HepG2 (cell line): ENCODE measurements around the gene IGDCC3. TPM values are rescaled to one million over a fixed set of nuclear protein-coding genes. Genes with fewer than 3 reads are reported as not detected.
A peak's percentile ranks its signal among the peaks of the same experiment; 100 is the strongest.

ENCODE experiments used
- AGO1 ChIP-seq: fragments of 200-400 bp; formaldehyde crosslinking; IDR thresholded peaks from 2 replicates; pipeline ENCODE4 v1.6.1; 2017; ENCODE audit warnings: mild to moderate bottlenecking, low read depth, low read length, moderate library complexity; ENCODE audit not compliant: poor library complexity, severe bottlenecking
- CENPX ChIP-seq: sonication (generic); formaldehyde crosslinking; IDR thresholded peaks from 2 replicates; pipeline ENCODE4 v1.9.0; 2021; ENCODE audit warnings: mild to moderate bottlenecking, missing genetic modification reagents, moderate library complexity
- HMG20B ChIP-seq: conservative IDR thresholded peaks from 2 replicates; pipeline ENCODE4 v1.6.1; 2016; ENCODE audit warnings: missing genetic modification reagents, missing compliant biosample characterization
- JUND ChIP-seq: sonication (generic); formaldehyde crosslinking; IDR thresholded peaks from 2 replicates; pipeline ENCODE4 v1.8.0; 2022; ENCODE audit warnings: mild to moderate bottlenecking, missing genetic modification reagents
- KDM2A ChIP-seq: sonication (generic); formaldehyde crosslinking; IDR thresholded peaks from 2 replicates; pipeline ENCODE4 v1.4.0; 2020; ENCODE audit warnings: low read depth, missing genetic modification reagents, borderline replicate concordance
- KDM5A ChIP-seq: fragments of 200-600 bp; sonication (generic); IDR thresholded peaks from 2 replicates; pipeline ENCODE4 v1.7.0; 2018; ENCODE audit warnings: antibody characterized with exemption, mild to moderate bottlenecking, low read length, borderline replicate concordance
- RBAK ChIP-seq: sonication (generic); formaldehyde crosslinking; IDR thresholded peaks from 2 replicates; pipeline ENCODE4 v1.5.1; 2020; ENCODE audit warnings: mild to moderate bottlenecking, missing genetic modification reagents
- REL ChIP-seq: sonication (generic); formaldehyde crosslinking; conservative IDR thresholded peaks from 2 replicates; pipeline ENCODE4 v1.8.0; 2022; ENCODE audit warnings: mild to moderate bottlenecking, missing genetic modification reagents, moderate library complexity
- SAP130 ChIP-seq: IDR thresholded peaks from 2 replicates; pipeline ENCODE4 v1.6.1; 2016; ENCODE audit warnings: low read depth
- STAT5B ChIP-seq: sonication (generic); formaldehyde crosslinking; IDR thresholded peaks from 2 replicates; pipeline ENCODE4 v1.4.0; 2020; ENCODE audit warnings: missing genetic modification reagents
- TEAD3 ChIP-seq: optimal IDR thresholded peaks from 2 replicates; pipeline ENCODE3; 2016; ENCODE audit warnings: borderline replicate concordance
- TIGD3 ChIP-seq: sonication (generic); formaldehyde crosslinking; IDR thresholded peaks from 2 replicates; pipeline ENCODE4 v1.5.1; 2020; ENCODE audit warnings: mild to moderate bottlenecking, missing genetic modification reagents, borderline replicate concordance
- TRAFD1 ChIP-seq: sonication (generic); formaldehyde crosslinking; IDR thresholded peaks from 2 replicates; pipeline ENCODE4 v1.5.1; 2020; ENCODE audit warnings: missing genetic modification reagents, mild to moderate bottlenecking, borderline replicate concordance
- YEATS4 ChIP-seq: sonication (generic); formaldehyde crosslinking; IDR thresholded peaks from 2 replicates; pipeline ENCODE4 v1.4.0; 2020; ENCODE audit warnings: missing genetic modification reagents, borderline replicate concordance
- ZFAT ChIP-seq: sonication (generic); formaldehyde crosslinking; conservative IDR thresholded peaks from 2 replicates; pipeline ENCODE4 v1.8.1; 2023; ENCODE audit warnings: missing genetic modification reagents, inconsistent platforms
- ZFX ChIP-seq: sonication (generic); formaldehyde crosslinking; IDR thresholded peaks from 2 replicates; pipeline ENCODE4 v1.4.0; 2020; ENCODE audit warnings: mild to moderate bottlenecking, low read depth, missing genetic modification reagents, moderate library complexity
- ZFY ChIP-seq: sonication (generic); formaldehyde crosslinking; IDR thresholded peaks from 2 replicates; pipeline ENCODE4 v1.4.0; 2020; ENCODE audit warnings: missing genetic modification reagents
- ZNF20 ChIP-seq: sonication (generic); formaldehyde crosslinking; IDR thresholded peaks from 2 replicates; pipeline ENCODE4 v1.4.0; 2020; ENCODE audit warnings: mild to moderate bottlenecking, moderate library complexity, missing genetic modification reagents
- ZNF264 ChIP-seq: sonication (generic); formaldehyde crosslinking; IDR thresholded peaks from 2 replicates; pipeline ENCODE4 v1.4.0; 2020; ENCODE audit warnings: missing genetic modification reagents
- ZNF468 ChIP-seq: sonication (generic); formaldehyde crosslinking; IDR thresholded peaks from 2 replicates; pipeline ENCODE4 v1.8.0; 2022; ENCODE audit warnings: mild to moderate bottlenecking, moderate library complexity, missing genetic modification reagents
- polyA plus RNA-seq, 8 experiments: library from polyadenylated mRNA; depleted of rRNA in 3 of 8; stranded (reverse) in 7 of 8; unstranded in 1 of 8; fragments of >200 nt; fragmentation: Illumina TruSeq in 4 of 8; extraction: Trizol in 4 of 8; gene quantifications; 2 replicates each; pipeline versions ENCODE4 v1.2.1 to v1.2.3, GENCODE V29; 2011 to 2016; ENCODE audit warnings: low read depth in 4 of 8, missing spikeins in 1 of 8, mixed read lengths in 1 of 8; ENCODE audit not compliant: insufficient read depth in 1 of 8
- total RNA-seq, 5 experiments: library from RNA; depleted of rRNA; stranded (reverse); fragments of >200 nt; fragmentation: Illumina TruSeq; extraction: Trizol; gene quantifications; 2 replicates each; pipeline ENCODE4 v1.2.3, GENCODE V29; 2016; ENCODE audit warnings: low read depth in 1 of 5
- TF ChIP-seq, protein P1 (sequence below): sonication (generic); formaldehyde crosslinking; IDR thresholded peaks from 2 replicates; pipeline ENCODE4 v1.4.0; 2020; ENCODE audit warnings: missing genetic modification reagents

The IGDCC3 gene
- total and polyA plus RNA-seq, 2 of the 13 experiments (the other 11 are each of a cell fraction or from before 2014, with no cell fraction given) = 30.1 to 51.8 TPM

DNA sequence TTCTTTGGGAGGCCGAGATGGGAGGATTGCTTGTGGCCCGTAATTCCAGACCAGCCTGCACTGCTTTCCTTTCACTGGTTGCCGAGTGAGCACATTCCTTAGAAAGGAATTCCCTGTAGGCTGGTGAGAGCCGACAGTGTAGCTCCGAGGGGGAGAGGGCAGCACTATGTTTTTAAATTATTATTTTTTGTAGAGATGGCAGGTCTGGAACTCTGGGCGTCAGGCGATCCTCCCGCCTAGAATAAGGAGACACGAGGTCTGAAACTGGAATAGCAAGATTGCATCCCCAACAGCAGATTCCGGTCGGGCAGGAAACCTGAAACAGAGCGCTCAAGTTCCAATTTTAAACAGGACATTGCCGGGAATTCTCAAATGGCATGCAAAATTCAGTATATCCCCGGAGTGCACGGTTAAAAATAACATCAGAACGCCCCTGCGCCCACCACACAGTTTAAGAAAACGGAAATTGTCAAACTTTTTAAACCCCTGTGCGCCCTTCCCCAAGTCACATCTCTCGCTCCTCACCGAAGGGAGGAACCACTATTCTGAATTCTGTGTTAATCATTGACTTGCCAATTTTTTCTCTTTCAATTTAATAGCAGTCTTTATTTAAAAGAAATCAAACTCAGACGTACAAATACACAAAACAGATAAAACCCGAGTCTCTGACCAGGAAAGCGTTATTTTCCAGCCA, 74.0 kb downstream of the IGDCC3 start (continued):
- TF ChIP-seq, protein P1, sequence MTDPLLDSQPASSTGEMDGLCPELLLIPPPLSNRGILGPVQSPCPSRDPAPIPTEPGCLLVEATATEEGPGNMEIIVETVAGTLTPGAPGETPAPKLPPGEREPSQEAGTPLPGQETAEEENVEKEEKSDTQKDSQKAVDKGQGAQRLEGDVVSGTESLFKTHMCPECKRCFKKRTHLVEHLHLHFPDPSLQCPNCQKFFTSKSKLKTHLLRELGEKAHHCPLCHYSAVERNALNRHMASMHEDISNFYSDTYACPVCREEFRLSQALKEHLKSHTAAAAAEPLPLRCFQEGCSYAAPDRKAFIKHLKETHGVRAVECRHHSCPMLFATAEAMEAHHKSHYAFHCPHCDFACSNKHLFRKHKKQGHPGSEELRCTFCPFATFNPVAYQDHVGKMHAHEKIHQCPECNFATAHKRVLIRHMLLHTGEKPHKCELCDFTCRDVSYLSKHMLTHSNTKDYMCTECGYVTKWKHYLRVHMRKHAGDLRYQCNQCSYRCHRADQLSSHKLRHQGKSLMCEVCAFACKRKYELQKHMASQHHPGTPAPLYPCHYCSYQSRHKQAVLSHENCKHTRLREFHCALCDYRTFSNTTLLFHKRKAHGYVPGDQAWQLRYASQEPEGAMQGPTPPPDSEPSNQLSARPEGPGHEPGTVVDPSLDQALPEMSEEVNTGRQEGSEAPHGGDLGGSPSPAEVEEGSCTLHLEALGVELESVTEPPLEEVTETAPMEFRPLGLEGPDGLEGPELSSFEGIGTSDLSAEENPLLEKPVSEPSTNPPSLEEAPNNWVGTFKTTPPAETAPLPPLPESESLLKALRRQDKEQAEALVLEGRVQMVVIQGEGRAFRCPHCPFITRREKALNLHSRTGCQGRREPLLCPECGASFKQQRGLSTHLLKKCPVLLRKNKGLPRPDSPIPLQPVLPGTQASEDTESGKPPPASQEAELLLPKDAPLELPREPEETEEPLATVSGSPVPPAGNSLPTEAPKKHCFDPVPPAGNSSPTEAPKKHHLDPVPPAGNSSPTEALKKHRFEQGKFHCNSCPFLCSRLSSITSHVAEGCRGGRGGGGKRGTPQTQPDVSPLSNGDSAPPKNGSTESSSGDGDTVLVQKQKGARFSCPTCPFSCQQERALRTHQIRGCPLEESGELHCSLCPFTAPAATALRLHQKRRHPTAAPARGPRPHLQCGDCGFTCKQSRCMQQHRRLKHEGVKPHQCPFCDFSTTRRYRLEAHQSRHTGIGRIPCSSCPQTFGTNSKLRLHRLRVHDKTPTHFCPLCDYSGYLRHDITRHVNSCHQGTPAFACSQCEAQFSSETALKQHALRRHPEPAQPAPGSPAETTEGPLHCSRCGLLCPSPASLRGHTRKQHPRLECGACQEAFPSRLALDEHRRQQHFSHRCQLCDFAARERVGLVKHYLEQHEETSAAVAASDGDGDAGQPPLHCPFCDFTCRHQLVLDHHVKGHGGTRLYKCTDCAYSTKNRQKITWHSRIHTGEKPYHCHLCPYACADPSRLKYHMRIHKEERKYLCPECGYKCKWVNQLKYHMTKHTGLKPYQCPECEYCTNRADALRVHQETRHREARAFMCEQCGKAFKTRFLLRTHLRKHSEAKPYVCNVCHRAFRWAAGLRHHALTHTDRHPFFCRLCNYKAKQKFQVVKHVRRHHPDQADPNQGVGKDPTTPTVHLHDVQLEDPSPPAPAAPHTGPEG (CRISPR knock-in tag) = peak; percentile 97
- TF ChIP-seq STAT5B (CRISPR knock-in tag) = no peak
- peak; percentile 49; the same call in 1 of the 2 replicates for TF ChIP-seq ZFX (CRISPR knock-in tag)
- 0 out of 2 replicates have a peak, but pooled peaks have one; percentile 18 for TF ChIP-seq ZNF264 (CRISPR knock-in tag)
- no peak for TF ChIP-seq REL (CRISPR knock-in tag)
- no peak; the same call in 1 of the 2 replicates for TF ChIP-seq TRAFD1 (CRISPR knock-in tag)
- TF ChIP-seq ZFAT (CRISPR knock-in tag) = peak; percentile 99
- TF ChIP-seq ZNF20 (CRISPR knock-in tag) = no peak
- TF ChIP-seq SAP130 (CRISPR knock-in tag) = peak; percentile 21; the same call in 1 of the 2 replicates
- TF ChIP-seq JUND (CRISPR knock-in tag) = no peak
- no peak for TF ChIP-seq AGO1
- peak; percentile 8; the same call in 1 of the 2 replicates for TF ChIP-seq KDM2A (CRISPR knock-in tag)
- no peak for TF ChIP-seq RBAK (CRISPR knock-in tag)
- peak; percentile 51; the same call in 1 of the 2 replicates for TF ChIP-seq YEATS4 (CRISPR knock-in tag)
- TF ChIP-seq KDM5A = 0 out of 2 replicates have a peak, but pooled peaks have one; percentile 40
- peak; percentile 39 for TF ChIP-seq TEAD3 (CRISPR knock-in tag)
- TF ChIP-seq HMG20B (CRISPR knock-in tag) = no peak; the same call in 1 of the 2 replicates
- TF ChIP-seq ZFY (CRISPR knock-in tag) = peak; percentile 51
- no peak for TF ChIP-seq CENPX
- 0 out of 2 replicates have a peak, but pooled peaks have one; percentile 14 for TF ChIP-seq ZNF468
- peak; percentile 9; the same call in 1 of the 2 replicates for TF ChIP-seq TIGD3 (CRISPR knock-in tag)
